H9 (cell line): Measurements from ENCODE around the gene RALGPS2. TPM values are rescaled to one million over a fixed set of nuclear protein-coding genes. Genes with fewer than 3 reads are reported as not detected.

Source experiments
- DNase-seq: peaks from one replicate; pipeline ENCODE4 v3.0.0-alpha.2; 2017
- H2AFZ ChIP-seq: one replicate; pipeline ENCODE4 v1.6.1; 2013; ENCODE audit warnings: mild to moderate bottlenecking, low read length, control low read depth, moderate library complexity
- H2AK5ac ChIP-seq: 2 replicates; pipeline ENCODE4 v1.6.1; 2013; ENCODE audit warnings: low read length, control low read depth, mixed read lengths; ENCODE audit not compliant: insufficient read length
- H2BK120ac ChIP-seq: one replicate; pipeline ENCODE4 v1.6.1; 2013; ENCODE audit warnings: low read depth, mild to moderate bottlenecking, low read length, control low read depth, inconsistent platforms; ENCODE audit not compliant: poor library complexity, severe bottlenecking
- H2BK12ac ChIP-seq: 2 replicates; pipeline ENCODE4 v1.6.1; 2013; ENCODE audit warnings: low read length, control low read depth, mixed read lengths, low read depth; ENCODE audit not compliant: insufficient read length
- H2BK15ac ChIP-seq: 2 replicates; pipeline ENCODE4 v1.6.1; 2013; ENCODE audit warnings: low read depth, low read length, control low read depth
- H2BK20ac ChIP-seq: one replicate; pipeline ENCODE4 v1.6.1; 2013; ENCODE audit warnings: low read depth, mild to moderate bottlenecking, low read length, control low read depth, inconsistent platforms; ENCODE audit not compliant: poor library complexity, severe bottlenecking
- H2BK5ac ChIP-seq: 2 replicates; pipeline ENCODE4 v1.6.1; 2013; ENCODE audit warnings: low read length, control low read depth, mixed read lengths; ENCODE audit not compliant: insufficient read length
- H3K14ac ChIP-seq: 2 replicates; pipeline ENCODE4 v1.6.1; 2013; ENCODE audit warnings: low read length, control low read depth; ENCODE audit not compliant: insufficient read depth
- H3K18ac ChIP-seq: 2 replicates; pipeline ENCODE4 v1.6.1; 2013; ENCODE audit warnings: low read depth, mild to moderate bottlenecking, mixed read lengths, low read length, control low read depth; ENCODE audit not compliant: insufficient read length
- H3K23ac ChIP-seq: 2 replicates; pipeline ENCODE4 v1.6.1; 2013; ENCODE audit warnings: low read length, control low read depth, mixed read lengths, low read depth; ENCODE audit not compliant: insufficient read length
- H3K23me2 ChIP-seq: 2 replicates; pipeline ENCODE4 v1.6.1; 2013; ENCODE audit warnings: low read depth, mild to moderate bottlenecking, mixed read lengths, low read length, control low read depth; ENCODE audit not compliant: insufficient read length, poor library complexity, severe bottlenecking
- H3K27ac ChIP-seq: 2 replicates; pipeline ENCODE4 v1.5.1; 2013; ENCODE audit warnings: low read length, control low read depth, mixed read lengths, low read depth; ENCODE audit not compliant: insufficient read length
- H3K27me3 ChIP-seq: 2 replicates; pipeline ENCODE4 v1.6.1; 2013; ENCODE audit warnings: low read length, control low read depth, inconsistent platforms; ENCODE audit not compliant: insufficient read depth
- H3K4ac ChIP-seq: 2 replicates; pipeline ENCODE4 v1.6.1; 2013; ENCODE audit warnings: low read depth, mild to moderate bottlenecking, control low read depth, inconsistent platforms, low read length, moderate library complexity
- H3K4me1 ChIP-seq: 2 replicates; pipeline ENCODE4 v1.6.1; 2013; ENCODE audit warnings: low read length, control low read depth, inconsistent platforms; ENCODE audit not compliant: insufficient read depth
- H3K4me2 ChIP-seq: 2 replicates; pipeline ENCODE4 v1.6.1; 2013; ENCODE audit warnings: low read length, control low read depth, mixed read lengths; ENCODE audit not compliant: insufficient read length, insufficient read depth
- H3K56ac ChIP-seq: 2 replicates; pipeline ENCODE4 v1.6.1; 2013; ENCODE audit warnings: low read depth, mild to moderate bottlenecking, mixed read lengths, low read length, control low read depth; ENCODE audit not compliant: insufficient read length
- H3K79me1 ChIP-seq: 2 replicates; pipeline ENCODE4 v1.6.1; 2013; ENCODE audit warnings: low read depth, mild to moderate bottlenecking, moderate library complexity, low read length, control low read depth, inconsistent platforms; ENCODE audit not compliant: insufficient read depth, poor library complexity, severe bottlenecking
- H3K79me2 ChIP-seq: 2 replicates; pipeline ENCODE4 v1.6.1; 2013; ENCODE audit warnings: low read length, control low read depth, inconsistent platforms; ENCODE audit not compliant: insufficient read depth
- H3K9ac ChIP-seq: 2 replicates; pipeline ENCODE4 v1.6.1; 2013; ENCODE audit warnings: low read length, control low read depth, mixed read lengths; ENCODE audit not compliant: insufficient read length; ENCODE audit errors: extremely low read depth
- H3K9me3 ChIP-seq: one replicate; pipeline ENCODE4 v1.6.1; 2013; ENCODE audit warnings: low read depth, low read length, inconsistent platforms; ENCODE audit not compliant: control insufficient read depth
- H3T11ph ChIP-seq: one replicate; pipeline ENCODE4 v1.6.1; 2013; ENCODE audit warnings: mild to moderate bottlenecking, low read length, control low read depth, inconsistent platforms
- H4K20me1 ChIP-seq: one replicate; pipeline ENCODE4 v1.6.1; 2013; ENCODE audit not compliant: control insufficient read depth, insufficient read length, insufficient read depth
- H4K5ac ChIP-seq: 2 replicates; pipeline ENCODE4 v1.6.1; 2013; ENCODE audit warnings: low read depth, mild to moderate bottlenecking, mixed read lengths, low read length, control low read depth; ENCODE audit not compliant: insufficient read length
- H4K8ac ChIP-seq: replicated peaks from 2 replicates; pipeline ENCODE4 v1.6.1; 2013; ENCODE audit warnings: low read length, control low read depth, mixed read lengths, low read depth; ENCODE audit not compliant: insufficient read length
- H4K91ac ChIP-seq: 2 replicates; pipeline ENCODE4 v1.6.1; 2013; ENCODE audit warnings: low read depth, mild to moderate bottlenecking, moderate library complexity, mixed read lengths, low read length, control low read depth; ENCODE audit not compliant: insufficient read length
- H3K27ac Mint-ChIP-seq, 3 experiments: 2 replicates in 2 of 3; 3 replicates in 1 of 3; pipeline ENCODE4 v1.8.0; 2020 to 2021; ENCODE audit warnings: mixed read lengths in 3 of 3, mild to moderate bottlenecking in 1 of 3, moderate library complexity in 1 of 3
- H3K27me3 Mint-ChIP-seq: 2 replicates; pipeline ENCODE4 v1.8.0; 2021; ENCODE audit warnings: low read depth, mild to moderate bottlenecking, moderate library complexity, mixed read lengths
- H3K36me3 Mint-ChIP-seq, 3 experiments: 2 replicates in 2 of 3; 3 replicates in 1 of 3; pipeline ENCODE4 v1.8.0; 2020 to 2021; ENCODE audit warnings: low read depth in 3 of 3, mixed read lengths in 3 of 3; ENCODE audit not compliant: insufficient read depth in 1 of 3
- H3K4me1 Mint-ChIP-seq, 2 experiments: 2 replicates each; pipeline ENCODE4 v1.8.0; 2020; ENCODE audit warnings: mixed read lengths in 2 of 2
- H3K4me3 Mint-ChIP-seq, 2 experiments: 2 replicates in 1 of 2; 3 replicates in 1 of 2; pipeline ENCODE4 v1.8.0; 2020 to 2021; ENCODE audit warnings: mild to moderate bottlenecking in 2 of 2, mixed read lengths in 2 of 2, moderate library complexity in 1 of 2
- H3K9me3 Mint-ChIP-seq, 2 experiments: 2 replicates in 1 of 2; 3 replicates in 1 of 2; pipeline ENCODE4 v1.8.0; 2020; ENCODE audit warnings: mild to moderate bottlenecking in 2 of 2, mixed read lengths in 2 of 2, moderate library complexity in 1 of 2
- WGBS: extraction: QIAGEN DNeasy Blood & Tissue Kit; methylation state at CpG from one replicate; pipeline ENCODE4 v1.1.7; 2013; ENCODE audit warnings: missing lambda C conversion rate, low lambda C conversion rate, mixed read lengths; ENCODE audit not compliant: insufficient read length; ENCODE audit errors: extremely low coverage; 5-methylcytosine and 5-hydroxymethylcytosine counted together
- total RNA-seq: library from RNA; stranded (reverse); gene quantifications from 2 replicates; pipeline ENCODE4 v1.2.1, GENCODE V29; 2021
- TF ChIP-seq, protein P1 (sequence below): fragments of 200-600 bp; sonication (generic); conservative IDR thresholded peaks from 3 replicates; pipeline ENCODE4 v1.8.0; 2021; ENCODE audit warnings: antibody characterized with exemption, mild to moderate bottlenecking

RALGPS2 gene
- total RNA-seq, 1 experiment from 2014 or later = 32.6 TPM

- peaks cover 3% of the 10 kb centered on the region; the same call in 1 of the 2 replicates for H3K79me2 ChIP-seq
- WGBS = no CpG with 5 or more reads among the region's 5 CpGs
- H3K4me1 Mint-ChIP-seq = no peaks in the 10 kb centered on the region; a peak in 1 of 4 replicates
- no peaks in the 10 kb centered on the region for H3K9me3 ChIP-seq
- peaks cover 0 to 7% (median 6%) of the 10 kb centered on the region in 3 experiments; a peak in 5 of 7 replicates for H3K36me3 Mint-ChIP-seq
- H3K4me3 Mint-ChIP-seq = no peak overlapping the region
- H2BK120ac ChIP-seq = no peak overlapping the region
- no peak overlapping the region for H3K23ac ChIP-seq
- no peak overlapping the region for H3K27ac ChIP-seq
- TF ChIP-seq, protein P1, sequence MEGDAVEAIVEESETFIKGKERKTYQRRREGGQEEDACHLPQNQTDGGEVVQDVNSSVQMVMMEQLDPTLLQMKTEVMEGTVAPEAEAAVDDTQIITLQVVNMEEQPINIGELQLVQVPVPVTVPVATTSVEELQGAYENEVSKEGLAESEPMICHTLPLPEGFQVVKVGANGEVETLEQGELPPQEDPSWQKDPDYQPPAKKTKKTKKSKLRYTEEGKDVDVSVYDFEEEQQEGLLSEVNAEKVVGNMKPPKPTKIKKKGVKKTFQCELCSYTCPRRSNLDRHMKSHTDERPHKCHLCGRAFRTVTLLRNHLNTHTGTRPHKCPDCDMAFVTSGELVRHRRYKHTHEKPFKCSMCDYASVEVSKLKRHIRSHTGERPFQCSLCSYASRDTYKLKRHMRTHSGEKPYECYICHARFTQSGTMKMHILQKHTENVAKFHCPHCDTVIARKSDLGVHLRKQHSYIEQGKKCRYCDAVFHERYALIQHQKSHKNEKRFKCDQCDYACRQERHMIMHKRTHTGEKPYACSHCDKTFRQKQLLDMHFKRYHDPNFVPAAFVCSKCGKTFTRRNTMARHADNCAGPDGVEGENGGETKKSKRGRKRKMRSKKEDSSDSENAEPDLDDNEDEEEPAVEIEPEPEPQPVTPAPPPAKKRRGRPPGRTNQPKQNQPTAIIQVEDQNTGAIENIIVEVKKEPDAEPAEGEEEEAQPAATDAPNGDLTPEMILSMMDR = no peak
- no peaks in the 10 kb centered on the region for H3K23me2 ChIP-seq
- H4K91ac ChIP-seq = no peak overlapping the region
- H3K27me3 Mint-ChIP-seq = no peaks in the 10 kb centered on the region
- no peaks in the 10 kb centered on the region for H4K20me1 ChIP-seq
- H3K9ac ChIP-seq = no peak overlapping the region
- no peaks in the 10 kb centered on the region for H3K27me3 ChIP-seq
- no peak overlapping the region for H3K18ac ChIP-seq
- no peak overlapping the region for H2BK12ac ChIP-seq
- H3K56ac ChIP-seq = no peak overlapping the region
- H4K5ac ChIP-seq = no peak overlapping the region
- no peak overlapping the region for H2BK20ac ChIP-seq
- no peak overlapping the region for H3K4me2 ChIP-seq
- no peaks in the 10 kb centered on the region; the same call in 1 of the 2 replicates for H3K4me1 ChIP-seq
- H3K79me1 ChIP-seq = peaks cover 4% of the 10 kb centered on the region
- H4K8ac ChIP-seq = no peak overlapping the region
- H3K4ac ChIP-seq = no peak overlapping the region
- H2AK5ac ChIP-seq = no peak overlapping the region
- no peak overlapping the region for H2BK5ac ChIP-seq
- H3K9me3 Mint-ChIP-seq = no peaks in the 10 kb centered on the region
- no peak overlapping the region for H2BK15ac ChIP-seq
- no peak overlapping the region for H3K14ac ChIP-seq
- H3T11ph ChIP-seq = no peak overlapping the region
- H3K27ac Mint-ChIP-seq = peak overlapping the region in 2 of 3 experiments; percentile 11 to 37; a peak in 2 of 7 replicates
- DNase-seq = no peak
- H2AFZ ChIP-seq = no peak overlapping the region
These were observed 24.6 kb downstream of the RALGPS2 start for GRCh38 chr1:178749581-178750166.
